ENCODE measurements around the gene NT5DC2.

NT5DC2 gene

GRCh38 chr3:52504977-52505376 lies 28.7 kb downstream of the NT5DC2 start:
- no peak overlapping the region for H3K27ac Mint-ChIP-seq (ENCODE audit: low read depth)
- H3K4me3 Mint-ChIP-seq = no peak overlapping the region
- no peaks in the 10 kb centered on the region for H3K9me3 Mint-ChIP-seq
- H3K36me3 Mint-ChIP-seq (ENCODE audit: insufficient read depth) = no peaks in the 10 kb centered on the region
- no peaks in the 10 kb centered on the region for H3K27me3 Mint-ChIP-seq
- ATAC-seq (replicated peaks; ENCODE audit: extremely low read depth, poor library complexity, severe bottlenecking) (no peak), DNase-seq (ENCODE audit: low spot score in 2 of 2) (no peak)
- H3K4me1 Mint-ChIP-seq = no peaks in the 10 kb centered on the region

- Mint-ChIP-seq H3K27ac (ENCODE audit: low read depth) (no peak overlapping the region), H3K27me3 (no peaks in the 10 kb centered on the region), H3K4me1 (no peaks in the 10 kb centered on the region), H3K36me3 (ENCODE audit: insufficient read depth) (no peaks in the 10 kb centered on the region), H3K4me3 (no peak overlapping the region), H3K9me3 (no peaks in the 10 kb centered on the region)
- no peak for DNase-seq (ENCODE audit: low spot score in 2 of 2)
- no peak for ATAC-seq (replicated peaks; ENCODE audit: extremely low read depth, poor library complexity, severe bottlenecking)
Measured at GRCh38 chr3:52503788-52504424, 29.8 kb downstream of the NT5DC2 start.

- Mint-ChIP-seq H3K27ac (ENCODE audit: low read depth) (no peak overlapping the region), H3K4me1 (no peaks in the 10 kb centered on the region), H3K9me3 (no peaks in the 10 kb centered on the region), H3K36me3 (ENCODE audit: insufficient read depth) (no peaks in the 10 kb centered on the region), H3K27me3 (no peaks in the 10 kb centered on the region), H3K4me3 (no peak overlapping the region)
- ATAC-seq (replicated peaks; ENCODE audit: extremely low read depth, poor library complexity, severe bottlenecking) (no peak), DNase-seq (ENCODE audit: low spot score in 2 of 2) (no peak)
Measured at GRCh38 chr3:52502808-52503350, 30.8 kb downstream of the NT5DC2 start.

- no peaks in the 10 kb centered on the region for H3K4me1 Mint-ChIP-seq
- DNase-seq (ENCODE audit: low spot score in 2 of 2) = no peak
- no peaks in the 10 kb centered on the region for H3K27me3 Mint-ChIP-seq
- H3K36me3 Mint-ChIP-seq (ENCODE audit: insufficient read depth) = no peaks in the 10 kb centered on the region
- no peak overlapping the region for H3K27ac Mint-ChIP-seq (ENCODE audit: low read depth)
- H3K4me3 Mint-ChIP-seq = no peak overlapping the region
- ATAC-seq (replicated peaks; ENCODE audit: extremely low read depth, poor library complexity, severe bottlenecking) = no peak
- no peaks in the 10 kb centered on the region for H3K9me3 Mint-ChIP-seq
Measured at GRCh38 chr3:52502001-52502400, 31.7 kb downstream of the NT5DC2 start.

GRCh38 chr3:52501046-52501445 lies 32.6 kb downstream of the NT5DC2 start:
- ATAC-seq (replicated peaks; ENCODE audit: extremely low read depth, poor library complexity, severe bottlenecking) (no peak), DNase-seq (ENCODE audit: low spot score in 2 of 2) (no peak)
- Mint-ChIP-seq H3K4me3 (no peak overlapping the region), H3K36me3 (ENCODE audit: insufficient read depth) (no peaks in the 10 kb centered on the region), H3K4me1 (no peaks in the 10 kb centered on the region), H3K27ac (ENCODE audit: low read depth) (no peak overlapping the region), H3K27me3 (no peaks in the 10 kb centered on the region), H3K9me3 (no peaks in the 10 kb centered on the region)

GRCh38 chr3:52498137-52499054 lies 35.3 kb downstream of the NT5DC2 start:
- no peak for DNase-seq (ENCODE audit: low spot score in 2 of 2)
- Mint-ChIP-seq H3K9me3 (no peaks in the 10 kb centered on the region), H3K4me1 (peaks cover 6% of the 10 kb centered on the region), H3K27ac (ENCODE audit: low read depth) (no peak overlapping the region), H3K36me3 (ENCODE audit: insufficient read depth) (peaks cover 2% of the 10 kb centered on the region), H3K4me3 (no peak overlapping the region), H3K27me3 (no peaks in the 10 kb centered on the region)
- peak; percentile 52 for ATAC-seq (replicated peaks; ENCODE audit: extremely low read depth, poor library complexity, severe bottlenecking)

- peak overlapping the region; percentile 29 for H3K27ac Mint-ChIP-seq (ENCODE audit: low read depth)
- peaks cover 10% of the 10 kb centered on the region for H3K36me3 Mint-ChIP-seq (ENCODE audit: insufficient read depth)
- ATAC-seq (replicated peaks; ENCODE audit: extremely low read depth, poor library complexity, severe bottlenecking) (no peak), DNase-seq (ENCODE audit: low spot score in 2 of 2) (no peak)
- H3K27me3 Mint-ChIP-seq = no peaks in the 10 kb centered on the region
- H3K4me3 Mint-ChIP-seq = no peak overlapping the region
- no peaks in the 10 kb centered on the region for H3K9me3 Mint-ChIP-seq
- H3K4me1 Mint-ChIP-seq = peaks cover 10% of the 10 kb centered on the region
Measured at GRCh38 chr3:52495777-52496602, 37.7 kb downstream of the NT5DC2 start.

- Mint-ChIP-seq H3K9me3 (no peaks in the 10 kb centered on the region), H3K4me3 (no peak within 1 kb of the TSS), H3K27ac (ENCODE audit: low read depth) (peak within 1 kb of the TSS; percentile 56), H3K4me1 (peaks cover 10% of the 10 kb centered on the region), H3K27me3 (no peaks in the 10 kb centered on the region), H3K36me3 (ENCODE audit: insufficient read depth) (peaks cover 10% of the 10 kb centered on the region)
- ATAC-seq (replicated peaks; ENCODE audit: extremely low read depth, poor library complexity, severe bottlenecking) (no peak), DNase-seq (ENCODE audit: low spot score in 2 of 2) (no peak)
Measured at GRCh38 chr3:52494886-52495495, 38.7 kb downstream of the NT5DC2 start, which contains the start of gene STAB1. TSS of gene STAB1 (plus strand) at chr3:52495338. CDS start at chr3:52495414, 76 bp downstream.

- no peak for ATAC-seq (replicated peaks; ENCODE audit: extremely low read depth, poor library complexity, severe bottlenecking)
- peaks cover 12% of the 10 kb centered on the region for H3K36me3 Mint-ChIP-seq (ENCODE audit: insufficient read depth)
- no peaks in the 10 kb centered on the region for H3K9me3 Mint-ChIP-seq
- H3K27ac Mint-ChIP-seq (ENCODE audit: low read depth) = peak overlapping the region; percentile 56
- no peaks in the 10 kb centered on the region for H3K27me3 Mint-ChIP-seq
- peaks cover 10% of the 10 kb centered on the region for H3K4me1 Mint-ChIP-seq
- DNase-seq (ENCODE audit: low spot score in 2 of 2) = no peak
- no peak overlapping the region for H3K4me3 Mint-ChIP-seq
Measured at GRCh38 chr3:52494445-52494844, 39.2 kb downstream of the NT5DC2 start.

GRCh38 chr3:52493232-52494017 lies 40.2 kb downstream of the NT5DC2 start:
- Mint-ChIP-seq H3K27me3 (no peaks in the 10 kb centered on the region), H3K9me3 (no peaks in the 10 kb centered on the region), H3K4me3 (no peak overlapping the region), H3K27ac (ENCODE audit: low read depth) (no peak overlapping the region), H3K36me3 (ENCODE audit: insufficient read depth) (peaks cover 16% of the 10 kb centered on the region), H3K4me1 (peaks cover 10% of the 10 kb centered on the region)
- ATAC-seq (replicated peaks; ENCODE audit: extremely low read depth, poor library complexity, severe bottlenecking) (no peak), DNase-seq (ENCODE audit: low spot score in 2 of 2) (no peak)

- Mint-ChIP-seq H3K4me1 (peaks cover 10% of the 10 kb centered on the region), H3K9me3 (no peaks in the 10 kb centered on the region), H3K4me3 (no peak overlapping the region), H3K36me3 (ENCODE audit: insufficient read depth) (peaks cover 19% of the 10 kb centered on the region), H3K27me3 (no peaks in the 10 kb centered on the region), H3K27ac (ENCODE audit: low read depth) (no peak overlapping the region)
- DNase-seq (ENCODE audit: low spot score in 2 of 2) (no peak), ATAC-seq (replicated peaks; ENCODE audit: extremely low read depth, poor library complexity, severe bottlenecking) (no peak)
Measured at GRCh38 chr3:52492059-52492458, 41.6 kb downstream of the NT5DC2 start.

All from central memory CD8-positive, alpha-beta T cell (primary cell).